H9 (cell line): ENCODE measurements around the gene TBXA2R. TPM values are rescaled to one million over a fixed set of nuclear protein-coding genes. Genes with fewer than 3 reads are reported as not detected.

Source experiments
- DNase-seq: peaks from one replicate; pipeline ENCODE4 v3.0.0-alpha.2; 2017
- H2AFZ ChIP-seq: one replicate; pipeline ENCODE4 v1.6.1; 2013; ENCODE audit warnings: mild to moderate bottlenecking, low read length, control low read depth, moderate library complexity
- H2AK5ac ChIP-seq: 2 replicates; pipeline ENCODE4 v1.6.1; 2013; ENCODE audit warnings: low read length, control low read depth, mixed read lengths; ENCODE audit not compliant: insufficient read length
- H2BK120ac ChIP-seq: one replicate; pipeline ENCODE4 v1.6.1; 2013; ENCODE audit warnings: low read depth, mild to moderate bottlenecking, low read length, control low read depth, inconsistent platforms; ENCODE audit not compliant: poor library complexity, severe bottlenecking
- H2BK12ac ChIP-seq: 2 replicates; pipeline ENCODE4 v1.6.1; 2013; ENCODE audit warnings: low read length, control low read depth, mixed read lengths, low read depth; ENCODE audit not compliant: insufficient read length
- H2BK15ac ChIP-seq: 2 replicates; pipeline ENCODE4 v1.6.1; 2013; ENCODE audit warnings: low read depth, low read length, control low read depth
- H2BK20ac ChIP-seq: one replicate; pipeline ENCODE4 v1.6.1; 2013; ENCODE audit warnings: low read depth, mild to moderate bottlenecking, low read length, control low read depth, inconsistent platforms; ENCODE audit not compliant: poor library complexity, severe bottlenecking
- H2BK5ac ChIP-seq: 2 replicates; pipeline ENCODE4 v1.6.1; 2013; ENCODE audit warnings: low read length, control low read depth, mixed read lengths; ENCODE audit not compliant: insufficient read length
- H3K14ac ChIP-seq: 2 replicates; pipeline ENCODE4 v1.6.1; 2013; ENCODE audit warnings: low read length, control low read depth; ENCODE audit not compliant: insufficient read depth
- H3K18ac ChIP-seq: 2 replicates; pipeline ENCODE4 v1.6.1; 2013; ENCODE audit warnings: low read depth, mild to moderate bottlenecking, mixed read lengths, low read length, control low read depth; ENCODE audit not compliant: insufficient read length
- H3K23ac ChIP-seq: 2 replicates; pipeline ENCODE4 v1.6.1; 2013; ENCODE audit warnings: low read length, control low read depth, mixed read lengths, low read depth; ENCODE audit not compliant: insufficient read length
- H3K23me2 ChIP-seq: 2 replicates; pipeline ENCODE4 v1.6.1; 2013; ENCODE audit warnings: low read depth, mild to moderate bottlenecking, mixed read lengths, low read length, control low read depth; ENCODE audit not compliant: insufficient read length, poor library complexity, severe bottlenecking
- H3K27ac ChIP-seq: 2 replicates; pipeline ENCODE4 v1.5.1; 2013; ENCODE audit warnings: low read length, control low read depth, mixed read lengths, low read depth; ENCODE audit not compliant: insufficient read length
- H3K27me3 ChIP-seq: 2 replicates; pipeline ENCODE4 v1.6.1; 2013; ENCODE audit warnings: low read length, control low read depth, inconsistent platforms; ENCODE audit not compliant: insufficient read depth
- H3K4ac ChIP-seq: 2 replicates; pipeline ENCODE4 v1.6.1; 2013; ENCODE audit warnings: low read depth, mild to moderate bottlenecking, control low read depth, inconsistent platforms, low read length, moderate library complexity
- H3K4me1 ChIP-seq: 2 replicates; pipeline ENCODE4 v1.6.1; 2013; ENCODE audit warnings: low read length, control low read depth, inconsistent platforms; ENCODE audit not compliant: insufficient read depth
- H3K4me2 ChIP-seq: 2 replicates; pipeline ENCODE4 v1.6.1; 2013; ENCODE audit warnings: low read length, control low read depth, mixed read lengths; ENCODE audit not compliant: insufficient read length, insufficient read depth
- H3K56ac ChIP-seq: 2 replicates; pipeline ENCODE4 v1.6.1; 2013; ENCODE audit warnings: low read depth, mild to moderate bottlenecking, mixed read lengths, low read length, control low read depth; ENCODE audit not compliant: insufficient read length
- H3K79me1 ChIP-seq: 2 replicates; pipeline ENCODE4 v1.6.1; 2013; ENCODE audit warnings: low read depth, mild to moderate bottlenecking, moderate library complexity, low read length, control low read depth, inconsistent platforms; ENCODE audit not compliant: insufficient read depth, poor library complexity, severe bottlenecking
- H3K79me2 ChIP-seq: 2 replicates; pipeline ENCODE4 v1.6.1; 2013; ENCODE audit warnings: low read length, control low read depth, inconsistent platforms; ENCODE audit not compliant: insufficient read depth
- H3K9ac ChIP-seq: 2 replicates; pipeline ENCODE4 v1.6.1; 2013; ENCODE audit warnings: low read length, control low read depth, mixed read lengths; ENCODE audit not compliant: insufficient read length; ENCODE audit errors: extremely low read depth
- H3K9me3 ChIP-seq: one replicate; pipeline ENCODE4 v1.6.1; 2013; ENCODE audit warnings: low read depth, low read length, inconsistent platforms; ENCODE audit not compliant: control insufficient read depth
- H3T11ph ChIP-seq: one replicate; pipeline ENCODE4 v1.6.1; 2013; ENCODE audit warnings: mild to moderate bottlenecking, low read length, control low read depth, inconsistent platforms
- H4K20me1 ChIP-seq: one replicate; pipeline ENCODE4 v1.6.1; 2013; ENCODE audit not compliant: control insufficient read depth, insufficient read length, insufficient read depth
- H4K5ac ChIP-seq: 2 replicates; pipeline ENCODE4 v1.6.1; 2013; ENCODE audit warnings: low read depth, mild to moderate bottlenecking, mixed read lengths, low read length, control low read depth; ENCODE audit not compliant: insufficient read length
- H4K8ac ChIP-seq: replicated peaks from 2 replicates; pipeline ENCODE4 v1.6.1; 2013; ENCODE audit warnings: low read length, control low read depth, mixed read lengths, low read depth; ENCODE audit not compliant: insufficient read length
- H4K91ac ChIP-seq: 2 replicates; pipeline ENCODE4 v1.6.1; 2013; ENCODE audit warnings: low read depth, mild to moderate bottlenecking, moderate library complexity, mixed read lengths, low read length, control low read depth; ENCODE audit not compliant: insufficient read length
- H3K27ac Mint-ChIP-seq, 3 experiments: 2 replicates in 2 of 3; 3 replicates in 1 of 3; pipeline ENCODE4 v1.8.0; 2020 to 2021; ENCODE audit warnings: mixed read lengths in 3 of 3, mild to moderate bottlenecking in 1 of 3, moderate library complexity in 1 of 3
- H3K27me3 Mint-ChIP-seq: 2 replicates; pipeline ENCODE4 v1.8.0; 2021; ENCODE audit warnings: low read depth, mild to moderate bottlenecking, moderate library complexity, mixed read lengths
- H3K36me3 Mint-ChIP-seq, 3 experiments: 2 replicates in 2 of 3; 3 replicates in 1 of 3; pipeline ENCODE4 v1.8.0; 2020 to 2021; ENCODE audit warnings: low read depth in 3 of 3, mixed read lengths in 3 of 3; ENCODE audit not compliant: insufficient read depth in 1 of 3
- H3K4me1 Mint-ChIP-seq, 2 experiments: 2 replicates each; pipeline ENCODE4 v1.8.0; 2020; ENCODE audit warnings: mixed read lengths in 2 of 2
- H3K4me3 Mint-ChIP-seq, 2 experiments: 2 replicates in 1 of 2; 3 replicates in 1 of 2; pipeline ENCODE4 v1.8.0; 2020 to 2021; ENCODE audit warnings: mild to moderate bottlenecking in 2 of 2, mixed read lengths in 2 of 2, moderate library complexity in 1 of 2
- H3K9me3 Mint-ChIP-seq, 2 experiments: 2 replicates in 1 of 2; 3 replicates in 1 of 2; pipeline ENCODE4 v1.8.0; 2020; ENCODE audit warnings: mild to moderate bottlenecking in 2 of 2, mixed read lengths in 2 of 2, moderate library complexity in 1 of 2
- WGBS: extraction: QIAGEN DNeasy Blood & Tissue Kit; methylation state at CpG from one replicate; pipeline ENCODE4 v1.1.7; 2013; ENCODE audit warnings: missing lambda C conversion rate, low lambda C conversion rate, mixed read lengths; ENCODE audit not compliant: insufficient read length; ENCODE audit errors: extremely low coverage; 5-methylcytosine and 5-hydroxymethylcytosine counted together
- total RNA-seq: library from RNA; stranded (reverse); gene quantifications from 2 replicates; pipeline ENCODE4 v1.2.1, GENCODE V29; 2021
- TF ChIP-seq, protein P1 (sequence below): fragments of 200-600 bp; sonication (generic); conservative IDR thresholded peaks from 3 replicates; pipeline ENCODE4 v1.8.0; 2021; ENCODE audit warnings: antibody characterized with exemption, mild to moderate bottlenecking

Gene TBXA2R
- total RNA-seq, 1 experiment from 2014 or later = 0.63 TPM

DNA sequence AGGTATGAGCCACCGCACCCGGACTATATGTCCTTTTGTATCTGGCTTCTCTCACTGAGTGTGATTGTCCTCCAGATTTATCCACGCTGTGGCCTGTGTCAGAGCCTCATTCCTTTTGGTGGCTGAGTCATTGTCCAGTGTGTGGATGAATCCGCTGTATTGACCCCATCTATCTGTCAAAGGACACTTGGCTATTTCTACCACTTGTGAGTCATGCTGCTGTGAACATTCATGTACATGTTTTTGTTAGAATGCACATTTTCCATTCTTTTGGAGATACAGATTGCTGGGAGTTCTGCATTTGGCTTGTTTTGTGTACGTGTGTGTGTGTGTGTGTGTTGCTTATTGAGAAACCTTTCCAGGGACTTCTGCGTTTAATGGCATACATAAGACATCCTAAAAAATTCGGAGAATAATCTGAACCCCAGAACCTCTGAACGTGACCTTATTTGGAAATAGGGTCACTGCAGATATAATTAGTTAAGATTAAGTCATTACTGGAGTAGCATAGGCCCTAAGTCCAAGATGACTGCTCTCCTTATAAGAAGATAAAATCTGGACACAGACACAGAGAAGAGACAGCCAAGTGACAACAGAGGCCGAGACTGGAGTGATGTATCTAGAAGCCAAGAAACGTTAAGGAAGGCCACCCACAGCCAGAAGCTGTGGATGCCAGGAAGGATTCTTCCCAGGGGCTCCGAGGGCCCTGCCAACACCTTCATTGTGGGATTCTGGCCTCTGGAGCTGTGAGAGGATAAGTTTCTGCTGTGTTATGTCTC is 26.3 kb downstream of the TBXA2R start:
- WGBS = no CpG with 5 or more reads among the region's 11 CpGs
- H3T11ph ChIP-seq = no peak overlapping the region
- Mint-ChIP-seq H3K27ac (no peak overlapping the region), H3K4me3 (no peak overlapping the region), H3K36me3 (peaks cover 2 to 3% (median 3%) of the 10 kb centered on the region in 3 experiments; a peak in 6 of 7 replicates), H3K9me3 (no peaks in the 10 kb centered on the region; a peak in 1 of 5 replicates), H3K4me1 (peaks cover 7 to 14% of the 10 kb centered on the region in 2 experiments), H3K27me3 (peaks cover 49% of the 10 kb centered on the region)
- H3K9me3 ChIP-seq = no peaks in the 10 kb centered on the region
- no peak overlapping the region for H2AFZ ChIP-seq
- H3K56ac ChIP-seq = no peak overlapping the region
- TF ChIP-seq, protein P1, sequence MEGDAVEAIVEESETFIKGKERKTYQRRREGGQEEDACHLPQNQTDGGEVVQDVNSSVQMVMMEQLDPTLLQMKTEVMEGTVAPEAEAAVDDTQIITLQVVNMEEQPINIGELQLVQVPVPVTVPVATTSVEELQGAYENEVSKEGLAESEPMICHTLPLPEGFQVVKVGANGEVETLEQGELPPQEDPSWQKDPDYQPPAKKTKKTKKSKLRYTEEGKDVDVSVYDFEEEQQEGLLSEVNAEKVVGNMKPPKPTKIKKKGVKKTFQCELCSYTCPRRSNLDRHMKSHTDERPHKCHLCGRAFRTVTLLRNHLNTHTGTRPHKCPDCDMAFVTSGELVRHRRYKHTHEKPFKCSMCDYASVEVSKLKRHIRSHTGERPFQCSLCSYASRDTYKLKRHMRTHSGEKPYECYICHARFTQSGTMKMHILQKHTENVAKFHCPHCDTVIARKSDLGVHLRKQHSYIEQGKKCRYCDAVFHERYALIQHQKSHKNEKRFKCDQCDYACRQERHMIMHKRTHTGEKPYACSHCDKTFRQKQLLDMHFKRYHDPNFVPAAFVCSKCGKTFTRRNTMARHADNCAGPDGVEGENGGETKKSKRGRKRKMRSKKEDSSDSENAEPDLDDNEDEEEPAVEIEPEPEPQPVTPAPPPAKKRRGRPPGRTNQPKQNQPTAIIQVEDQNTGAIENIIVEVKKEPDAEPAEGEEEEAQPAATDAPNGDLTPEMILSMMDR = no peak
- no peaks in the 10 kb centered on the region; the same call in 1 of the 2 replicates for H3K27me3 ChIP-seq
- H2BK15ac ChIP-seq = no peak overlapping the region
- no peak overlapping the region for H2BK20ac ChIP-seq
- no peak overlapping the region for H3K4me2 ChIP-seq
- no peak overlapping the region for H2AK5ac ChIP-seq
- no peak overlapping the region for H3K23ac ChIP-seq
- no peak overlapping the region for H4K5ac ChIP-seq
- no peak overlapping the region for H4K8ac ChIP-seq
- H3K79me1 ChIP-seq = no peaks in the 10 kb centered on the region
- H3K27ac ChIP-seq = no peak overlapping the region
- DNase-seq = no peak
- H4K91ac ChIP-seq = no peak overlapping the region
- H2BK12ac ChIP-seq = no peak overlapping the region
- no peaks in the 10 kb centered on the region for H3K4me1 ChIP-seq
- H3K23me2 ChIP-seq = peaks cover 15% of the 10 kb centered on the region
- no peak overlapping the region for H3K4ac ChIP-seq
- no peak overlapping the region for H2BK5ac ChIP-seq
- no peaks in the 10 kb centered on the region for H4K20me1 ChIP-seq
- H3K18ac ChIP-seq = no peak overlapping the region
- H3K14ac ChIP-seq = no peak overlapping the region
- no peak overlapping the region for H3K9ac ChIP-seq
- H2BK120ac ChIP-seq = no peak overlapping the region
- no peaks in the 10 kb centered on the region for H3K79me2 ChIP-seq
